PC-3 (cell line): Measurements from ENCODE around the gene IRF3.

Experiments used
- EZH2 ChIP-seq: fragments of 300-600 bp; sonication (generic); IDR thresholded peaks from one replicate; pipeline ENCODE4 v1.6.1; 2017; ENCODE audit warnings: antibody characterized with exemption, mild to moderate bottlenecking, low read length; ENCODE audit not compliant: unreplicated experiment
- TF ChIP-seq, protein P1 (sequence below): fragments of 300-600 bp; sonication (generic); conservative IDR thresholded peaks from 2 replicates; pipeline ENCODE4 v1.5.1; 2017; ENCODE audit warnings: antibody characterized with exemption, low read depth, mild to moderate bottlenecking, low read length

DNA sequence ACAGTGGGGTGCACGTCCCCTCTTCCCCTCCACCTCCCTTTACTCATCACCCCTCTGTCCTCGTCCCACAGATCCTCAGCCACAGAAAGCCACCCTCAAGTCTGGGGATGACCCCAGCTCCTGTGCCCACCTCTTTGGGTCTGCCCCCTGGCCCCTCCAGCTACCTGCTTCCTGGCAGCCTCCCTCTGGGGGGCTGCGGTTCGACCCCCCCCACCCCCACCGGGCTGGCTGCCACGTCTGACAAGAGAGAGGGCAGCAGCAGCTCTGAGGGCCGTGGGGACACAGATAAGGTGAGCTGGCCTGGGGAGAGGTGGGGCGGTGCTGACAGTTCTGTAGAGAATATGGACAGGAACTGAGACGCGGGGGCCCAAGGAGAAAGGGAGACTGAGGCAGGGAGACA is 11.1 kb downstream of the IRF3 start:
- TF ChIP-seq, protein P1, sequence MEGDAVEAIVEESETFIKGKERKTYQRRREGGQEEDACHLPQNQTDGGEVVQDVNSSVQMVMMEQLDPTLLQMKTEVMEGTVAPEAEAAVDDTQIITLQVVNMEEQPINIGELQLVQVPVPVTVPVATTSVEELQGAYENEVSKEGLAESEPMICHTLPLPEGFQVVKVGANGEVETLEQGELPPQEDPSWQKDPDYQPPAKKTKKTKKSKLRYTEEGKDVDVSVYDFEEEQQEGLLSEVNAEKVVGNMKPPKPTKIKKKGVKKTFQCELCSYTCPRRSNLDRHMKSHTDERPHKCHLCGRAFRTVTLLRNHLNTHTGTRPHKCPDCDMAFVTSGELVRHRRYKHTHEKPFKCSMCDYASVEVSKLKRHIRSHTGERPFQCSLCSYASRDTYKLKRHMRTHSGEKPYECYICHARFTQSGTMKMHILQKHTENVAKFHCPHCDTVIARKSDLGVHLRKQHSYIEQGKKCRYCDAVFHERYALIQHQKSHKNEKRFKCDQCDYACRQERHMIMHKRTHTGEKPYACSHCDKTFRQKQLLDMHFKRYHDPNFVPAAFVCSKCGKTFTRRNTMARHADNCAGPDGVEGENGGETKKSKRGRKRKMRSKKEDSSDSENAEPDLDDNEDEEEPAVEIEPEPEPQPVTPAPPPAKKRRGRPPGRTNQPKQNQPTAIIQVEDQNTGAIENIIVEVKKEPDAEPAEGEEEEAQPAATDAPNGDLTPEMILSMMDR = no peak
- TF ChIP-seq EZH2 = no peak
